Peyer's patch (tissue), 4 donors: ENCODE results near the gene ERC2.

Source experiments
- POLR2A ChIP-seq, 2 donors: fragments of 450-650 bp; IDR thresholded peaks; one replicate each; pipeline ENCODE4 v1.5.1; 2017; ENCODE audit warnings: antibody characterized with exemption in 2 of 2, mild to moderate bottlenecking in 2 of 2, moderate library complexity in 2 of 2
- TF ChIP-seq, protein P1 (sequence below), 6 experiments: fragments of 450-650 bp in 4 of 6; fragments of 200-600 bp in 2 of 6; sonication (generic) in 1 of 6; IDR thresholded peaks; one replicate each; pipeline ENCODE4 v1.5.1; 2017 to 2019; ENCODE audit warnings: antibody characterized with exemption in 6 of 6, mild to moderate bottlenecking in 3 of 6, moderate library complexity in 1 of 6

DNA sequence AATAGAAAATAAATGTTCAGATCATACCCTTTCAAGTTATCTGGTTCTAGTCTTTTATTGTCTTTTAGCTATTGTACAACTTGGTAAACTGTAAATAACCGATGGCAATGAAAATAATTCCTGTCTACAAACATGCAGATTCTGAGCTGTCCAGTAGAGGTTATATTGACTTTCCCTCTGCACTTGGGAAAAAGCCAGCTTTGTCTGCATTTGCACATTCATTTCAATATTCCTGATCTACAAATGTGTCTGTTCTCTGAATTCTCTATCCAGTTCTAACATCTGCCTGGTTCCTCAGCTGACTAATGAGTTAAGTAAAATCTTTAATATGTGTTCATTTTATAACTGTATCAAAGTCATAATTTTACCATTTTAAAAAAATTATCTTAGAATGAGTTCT is 408.5 kb downstream of the ERC2 start:
- TF ChIP-seq POLR2A (IDR thresholded peaks at IDR 0.05) = no peak
- TF ChIP-seq, protein P1, sequence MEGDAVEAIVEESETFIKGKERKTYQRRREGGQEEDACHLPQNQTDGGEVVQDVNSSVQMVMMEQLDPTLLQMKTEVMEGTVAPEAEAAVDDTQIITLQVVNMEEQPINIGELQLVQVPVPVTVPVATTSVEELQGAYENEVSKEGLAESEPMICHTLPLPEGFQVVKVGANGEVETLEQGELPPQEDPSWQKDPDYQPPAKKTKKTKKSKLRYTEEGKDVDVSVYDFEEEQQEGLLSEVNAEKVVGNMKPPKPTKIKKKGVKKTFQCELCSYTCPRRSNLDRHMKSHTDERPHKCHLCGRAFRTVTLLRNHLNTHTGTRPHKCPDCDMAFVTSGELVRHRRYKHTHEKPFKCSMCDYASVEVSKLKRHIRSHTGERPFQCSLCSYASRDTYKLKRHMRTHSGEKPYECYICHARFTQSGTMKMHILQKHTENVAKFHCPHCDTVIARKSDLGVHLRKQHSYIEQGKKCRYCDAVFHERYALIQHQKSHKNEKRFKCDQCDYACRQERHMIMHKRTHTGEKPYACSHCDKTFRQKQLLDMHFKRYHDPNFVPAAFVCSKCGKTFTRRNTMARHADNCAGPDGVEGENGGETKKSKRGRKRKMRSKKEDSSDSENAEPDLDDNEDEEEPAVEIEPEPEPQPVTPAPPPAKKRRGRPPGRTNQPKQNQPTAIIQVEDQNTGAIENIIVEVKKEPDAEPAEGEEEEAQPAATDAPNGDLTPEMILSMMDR (IDR thresholded peaks at IDR 0.05) = no peak
